SK-N-SH (cell line): ENCODE measurements around the gene TRPM3.

Experiments used
- EP300 ChIP-seq, 2 experiments: IDR thresholded peaks; 2 replicates each; pipeline versions ENCODE4 v1.4.0 to v1.6.1; 2012; ENCODE audit warnings: borderline replicate concordance in 1 of 2, low read depth in 1 of 2, low read length in 1 of 2
- FOXM1 ChIP-seq: IDR thresholded peaks from 2 replicates; pipeline ENCODE4 v1.4.0; 2012; ENCODE audit warnings: low read depth, mild to moderate bottlenecking
- MXI1 ChIP-seq: IDR thresholded peaks from 2 replicates; pipeline ENCODE4 v1.6.1; 2012; ENCODE audit warnings: mild to moderate bottlenecking, low read depth, low read length, improper control_type of control experiment
- RAD21 ChIP-seq: IDR thresholded peaks from 2 replicates; pipeline ENCODE4 v1.6.1; 2012; ENCODE audit warnings: mild to moderate bottlenecking, low read length
- RCOR1 ChIP-seq: fragments of 150-350 bp; IDR thresholded peaks from 2 replicates; pipeline ENCODE4 v1.6.1; 2017; ENCODE audit warnings: antibody characterized with exemption, low read length
- RXRA ChIP-seq: IDR thresholded peaks from 2 replicates; pipeline ENCODE4 v1.4.0; 2012; ENCODE audit warnings: low read depth, mild to moderate bottlenecking, borderline replicate concordance
- YY1 ChIP-seq: IDR thresholded peaks from 2 replicates; pipeline ENCODE4 v1.4.0; 2012; ENCODE audit warnings: low read depth, mild to moderate bottlenecking
- TF ChIP-seq, protein P1 (sequence below): fragments of 150-350 bp; IDR thresholded peaks from 2 replicates; pipeline ENCODE4 v1.6.1; 2017; ENCODE audit warnings: antibody characterized with exemption, low read length, low read depth, borderline replicate concordance
- TF ChIP-seq, protein P2 (sequence below): fragments of 200-600 bp; sonication (generic); IDR thresholded peaks from 2 replicates; pipeline ENCODE4 v1.6.1; 2017; ENCODE audit warnings: antibody characterized with exemption, mild to moderate bottlenecking, moderate library complexity
- TF ChIP-seq, protein P3 (sequence below): IDR thresholded peaks from 2 replicates; pipeline ENCODE4 v1.6.1; 2012; ENCODE audit warnings: mild to moderate bottlenecking, low read depth, low read length, moderate library complexity

DNA sequence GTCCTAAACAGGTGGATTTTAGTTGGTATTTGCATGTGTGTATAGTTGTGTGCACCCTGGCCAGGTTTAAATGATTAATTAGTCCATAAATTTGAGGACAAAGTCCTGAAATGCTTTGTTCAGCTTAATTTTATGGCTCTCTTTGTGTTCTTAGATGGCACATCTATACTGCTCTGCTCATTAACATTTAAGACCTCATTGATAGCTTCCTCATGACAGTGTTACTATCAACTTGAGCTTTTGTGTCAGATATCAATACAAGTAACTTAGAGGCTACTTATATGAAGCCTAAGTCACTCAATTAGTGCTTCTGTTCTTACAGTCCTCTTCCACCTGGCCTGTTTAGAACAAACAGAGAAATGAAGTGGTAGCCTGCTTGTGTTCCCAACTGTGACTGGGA, 240.9 kb downstream of the TRPM3 start:
- TF ChIP-seq, protein P1, sequence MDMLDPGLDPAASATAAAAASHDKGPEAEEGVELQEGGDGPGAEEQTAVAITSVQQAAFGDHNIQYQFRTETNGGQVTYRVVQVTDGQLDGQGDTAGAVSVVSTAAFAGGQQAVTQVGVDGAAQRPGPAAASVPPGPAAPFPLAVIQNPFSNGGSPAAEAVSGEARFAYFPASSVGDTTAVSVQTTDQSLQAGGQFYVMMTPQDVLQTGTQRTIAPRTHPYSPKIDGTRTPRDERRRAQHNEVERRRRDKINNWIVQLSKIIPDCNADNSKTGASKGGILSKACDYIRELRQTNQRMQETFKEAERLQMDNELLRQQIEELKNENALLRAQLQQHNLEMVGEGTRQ = no peak
- TF ChIP-seq YY1 (no peak), MXI1 (no peak), FOXM1 (no peak), EP300 (IDR thresholded peaks at IDR 0.05; ENCODE audit: borderline replicate concordance in 1 of 2, low read depth in 1 of 2, low read length in 1 of 2) (no peak), RXRA (no peak), RAD21 (no peak), RCOR1 (no peak)
- TF ChIP-seq, protein P2, sequence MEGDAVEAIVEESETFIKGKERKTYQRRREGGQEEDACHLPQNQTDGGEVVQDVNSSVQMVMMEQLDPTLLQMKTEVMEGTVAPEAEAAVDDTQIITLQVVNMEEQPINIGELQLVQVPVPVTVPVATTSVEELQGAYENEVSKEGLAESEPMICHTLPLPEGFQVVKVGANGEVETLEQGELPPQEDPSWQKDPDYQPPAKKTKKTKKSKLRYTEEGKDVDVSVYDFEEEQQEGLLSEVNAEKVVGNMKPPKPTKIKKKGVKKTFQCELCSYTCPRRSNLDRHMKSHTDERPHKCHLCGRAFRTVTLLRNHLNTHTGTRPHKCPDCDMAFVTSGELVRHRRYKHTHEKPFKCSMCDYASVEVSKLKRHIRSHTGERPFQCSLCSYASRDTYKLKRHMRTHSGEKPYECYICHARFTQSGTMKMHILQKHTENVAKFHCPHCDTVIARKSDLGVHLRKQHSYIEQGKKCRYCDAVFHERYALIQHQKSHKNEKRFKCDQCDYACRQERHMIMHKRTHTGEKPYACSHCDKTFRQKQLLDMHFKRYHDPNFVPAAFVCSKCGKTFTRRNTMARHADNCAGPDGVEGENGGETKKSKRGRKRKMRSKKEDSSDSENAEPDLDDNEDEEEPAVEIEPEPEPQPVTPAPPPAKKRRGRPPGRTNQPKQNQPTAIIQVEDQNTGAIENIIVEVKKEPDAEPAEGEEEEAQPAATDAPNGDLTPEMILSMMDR = no peak
- TF ChIP-seq, protein P3, sequence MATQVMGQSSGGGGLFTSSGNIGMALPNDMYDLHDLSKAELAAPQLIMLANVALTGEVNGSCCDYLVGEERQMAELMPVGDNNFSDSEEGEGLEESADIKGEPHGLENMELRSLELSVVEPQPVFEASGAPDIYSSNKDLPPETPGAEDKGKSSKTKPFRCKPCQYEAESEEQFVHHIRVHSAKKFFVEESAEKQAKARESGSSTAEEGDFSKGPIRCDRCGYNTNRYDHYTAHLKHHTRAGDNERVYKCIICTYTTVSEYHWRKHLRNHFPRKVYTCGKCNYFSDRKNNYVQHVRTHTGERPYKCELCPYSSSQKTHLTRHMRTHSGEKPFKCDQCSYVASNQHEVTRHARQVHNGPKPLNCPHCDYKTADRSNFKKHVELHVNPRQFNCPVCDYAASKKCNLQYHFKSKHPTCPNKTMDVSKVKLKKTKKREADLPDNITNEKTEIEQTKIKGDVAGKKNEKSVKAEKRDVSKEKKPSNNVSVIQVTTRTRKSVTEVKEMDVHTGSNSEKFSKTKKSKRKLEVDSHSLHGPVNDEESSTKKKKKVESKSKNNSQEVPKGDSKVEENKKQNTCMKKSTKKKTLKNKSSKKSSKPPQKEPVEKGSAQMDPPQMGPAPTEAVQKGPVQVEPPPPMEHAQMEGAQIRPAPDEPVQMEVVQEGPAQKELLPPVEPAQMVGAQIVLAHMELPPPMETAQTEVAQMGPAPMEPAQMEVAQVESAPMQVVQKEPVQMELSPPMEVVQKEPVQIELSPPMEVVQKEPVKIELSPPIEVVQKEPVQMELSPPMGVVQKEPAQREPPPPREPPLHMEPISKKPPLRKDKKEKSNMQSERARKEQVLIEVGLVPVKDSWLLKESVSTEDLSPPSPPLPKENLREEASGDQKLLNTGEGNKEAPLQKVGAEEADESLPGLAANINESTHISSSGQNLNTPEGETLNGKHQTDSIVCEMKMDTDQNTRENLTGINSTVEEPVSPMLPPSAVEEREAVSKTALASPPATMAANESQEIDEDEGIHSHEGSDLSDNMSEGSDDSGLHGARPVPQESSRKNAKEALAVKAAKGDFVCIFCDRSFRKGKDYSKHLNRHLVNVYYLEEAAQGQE = no peak
